ENCODE measurements around the gene PTPN4. TPM values are rescaled to one million over a fixed set of nuclear protein-coding genes. Genes with fewer than 3 reads are reported as not detected.
"Not testable (repeated sequence)": the region's sequence is repeated elsewhere in the genome, so short reads cannot be mapped to it uniquely, and the experiment has no call there.

Gene PTPN4
- total and polyA plus RNA-seq, 9 of the 15 experiments (the other 6 are each of a cell fraction or from before 2014, with no cell fraction given) = 5.0 to 32.8 (median 27.3) TPM

GRCh38 chr2:120022505-120022904 lies 262.8 kb downstream of the PTPN4 start:
- H3K27ac ChIP-seq (ENCODE audit: extremely low read depth, low read depth, low read length); H3K27me3 ChIP-seq (ENCODE audit: control insufficient read depth in 2 of 2, insufficient read depth in 2 of 2, low read length in 2 of 2); POLR2A ChIA-PET; ATAC-seq; H3K9me1 ChIP-seq (ENCODE audit: control insufficient read depth, insufficient read depth, low read length); H3K36me3 ChIP-seq (ENCODE audit: control insufficient read depth, insufficient read depth, low read length); H3K4me1 ChIP-seq (replicated peaks in 1 of 2; ENCODE audit: control insufficient read depth in 2 of 2, insufficient read depth in 2 of 2, low read length in 2 of 2); H2AFZ ChIP-seq (ENCODE audit: low read depth, low read length); BruUV-seq (replicated peaks); H3K9ac ChIP-seq (ENCODE audit: insufficient read depth in 1 of 2, low read depth in 2 of 2, low read length in 2 of 2); H3K79me2 ChIP-seq (ENCODE audit: control insufficient read depth, insufficient read depth, low read length); in situ Hi-C loops (cut with MboI); intact Hi-C loops (cut with micrococcal nuclease); DNase-seq (ENCODE audit: extremely low read depth in 1 of 4, low spot score in 3 of 4); H3K9me3 ChIP-seq (replicated peaks; ENCODE audit: control insufficient read depth, insufficient read depth, low read depth, low read length); H4K20me1 ChIP-seq (replicated peaks; ENCODE audit: control insufficient read depth, insufficient read depth, low read length); CTCF ChIA-PET (ENCODE audit: low intra/inter-chr PET ratio); FAIRE-seq; H3K4me3 ChIP-seq; H3K4me2 ChIP-seq (ENCODE audit: insufficient read depth, low read length): not testable (repeated sequence)
- 62% methylated on average over 1 of the region's 1 CpG for WGBS (ENCODE audit: insufficient coverage, low coverage, missing lambda C conversion rate)
- peak; percentile 86 for TF ChIP-seq ZNF316 (IDR thresholded peaks at IDR 0.05)
- TF ChIP-seq MAFF (IDR thresholded peaks at IDR 0.05; ENCODE audit: low read length) = peak; percentile 55
- TF ChIP-seq C11orf30 (IDR thresholded peaks at IDR 0.05; ENCODE audit: low read depth) = peak; percentile 74
- TF ChIP-seq MAFK (IDR thresholded peaks at IDR 0.05; ENCODE audit: low read length) = peak; percentile 55; the same call in 1 of the 2 replicates
- peak; percentile 69 for TF ChIP-seq MAFG (tag; conservative IDR thresholded peaks at IDR 0.05)

GRCh38 chr2:120026890-120027289 lies 267.2 kb downstream of the PTPN4 start:
- no peak for ATAC-seq
- Histone ChIP-seq H3K4me3 (no peak overlapping the region), H4K20me1 (replicated peaks; ENCODE audit: control insufficient read depth, insufficient read depth, low read length) (no peaks in the 10 kb centered on the region), H3K9me3 (replicated peaks; ENCODE audit: control insufficient read depth, insufficient read depth, low read depth, low read length) (no peaks in the 10 kb centered on the region), H3K9me1 (ENCODE audit: control insufficient read depth, insufficient read depth, low read length) (no peaks in the 10 kb centered on the region), H3K36me3 (ENCODE audit: control insufficient read depth, insufficient read depth, low read length) (no peaks in the 10 kb centered on the region), H3K4me1 (replicated peaks in 1 of 2; ENCODE audit: control insufficient read depth in 2 of 2, insufficient read depth in 2 of 2, low read length in 2 of 2) (no peaks in the 10 kb centered on the region), H3K79me2 (ENCODE audit: control insufficient read depth, insufficient read depth, low read length) (no peaks in the 10 kb centered on the region), H3K27ac (ENCODE audit: extremely low read depth, low read depth, low read length) (no peak overlapping the region), H3K27me3 (ENCODE audit: control insufficient read depth in 2 of 2, insufficient read depth in 2 of 2, low read length in 2 of 2) (no peaks in the 10 kb centered on the region), H3K4me2 (ENCODE audit: insufficient read depth, low read length) (no peak overlapping the region), H2AFZ (ENCODE audit: low read depth, low read length) (no peak overlapping the region), H3K9ac (ENCODE audit: insufficient read depth in 1 of 2, low read depth in 2 of 2, low read length in 2 of 2) (no peak overlapping the region)
- 93% methylated on average over 2 of the region's 2 CpGs for WGBS (ENCODE audit: insufficient coverage, low coverage, missing lambda C conversion rate)
- no TSS peak for BruUV-seq (replicated peaks)
- ChIA-PET CTCF (ENCODE audit: low intra/inter-chr PET ratio) (no interaction called here), POLR2A (interaction anchor here (0.7 kb wide), 1 partner anchor 90 kb away, joined by 3 read pairs; no protein-coding TSS in a partner anchor)
- peak in 1 of 4 experiments; percentile 14 for DNase-seq (ENCODE audit: extremely low read depth in 1 of 4, low spot score in 3 of 4)
- in situ Hi-C loops (cut with MboI) = no loop called here
- no peak for FAIRE-seq
- intact Hi-C loops (cut with micrococcal nuclease) = no loop called here
- no peak for TF ChIP-seq MYBL2 (IDR thresholded peaks at IDR 0.05; ENCODE audit: low read depth)
- TF ChIP-seq MYBL2 (CRISPR knock-in tag; IDR thresholded peaks at IDR 0.05; ENCODE audit: borderline replicate concordance) = no peak
- no peak for TF ChIP-seq ZNF512 (tag; IDR thresholded peaks at IDR 0.05)
- TF ChIP-seq EP400 (IDR thresholded peaks at IDR 0.05) = no peak
- TF ChIP-seq TEAD1 (CRISPR knock-in tag; IDR thresholded peaks at IDR 0.05) = peak in 1 of 2 experiments; percentile 94; a peak in 2 of 4 replicates
- peak; percentile 10 for TF ChIP-seq ZFP36 (IDR thresholded peaks at IDR 0.05; ENCODE audit: low read depth, low read length, partially characterized antibody)
- no peak for TF ChIP-seq ETV5 (CRISPR knock-in tag; IDR thresholded peaks at IDR 0.05; ENCODE audit: low read depth)
- TF ChIP-seq EHMT2 (IDR thresholded peaks at IDR 0.05) = no peak
- TF ChIP-seq TEAD4 (IDR thresholded peaks at IDR 0.05; ENCODE audit: low read length) = peak; percentile 49; the same call in 1 of the 2 replicates
- TF ChIP-seq TEAD4 (CRISPR knock-in tag; IDR thresholded peaks at IDR 0.05; ENCODE audit: borderline replicate concordance) = no peak
- TF ChIP-seq KHSRP (IDR thresholded peaks at IDR 0.05) = no peak
- no peak for TF ChIP-seq YBX1 (IDR thresholded peaks at IDR 0.05)
- peak; percentile 70 for TF ChIP-seq RBM25 (IDR thresholded peaks at IDR 0.05; ENCODE audit: low read depth, low read length, severe bottlenecking)
- TF ChIP-seq SP1 (CRISPR knock-in tag; IDR thresholded peaks at IDR 0.05) = no peak

Data from K562 (cell line).